MM.1S (cell line): ENCODE data around the gene CACUL1.

ENCODE experiments used
- DNase-seq: peaks from one replicate; pipeline ENCODE4 v3.0.0-alpha.2; 2015
- H2AFZ ChIP-seq: fragments of 300-600 bp; sonication (generic); 2 replicates; pipeline ENCODE4 v1.6.0; 2016; ENCODE audit warnings: antibody characterized with exemption, low read length
- H3F3A ChIP-seq: fragments of 300-600 bp; sonication (generic); 2 replicates; pipeline ENCODE4 v1.6.1; 2016; ENCODE audit warnings: mild to moderate bottlenecking, antibody characterized with exemption, low read length, moderate library complexity, mixed read lengths; ENCODE audit not compliant: insufficient read depth
- H3K27ac ChIP-seq: fragments of 300-600 bp; sonication (generic); 2 replicates; pipeline ENCODE4 v1.5.1; 2016; ENCODE audit warnings: mild to moderate bottlenecking, low read length
- H3K27me3 ChIP-seq: fragments of 300-600 bp; sonication (generic); replicated peaks from 2 replicates; pipeline ENCODE4 v1.6.0; 2016; ENCODE audit warnings: low read length; ENCODE audit not compliant: insufficient read depth
- H3K36me3 ChIP-seq: fragments of 300-600 bp; sonication (generic); replicated peaks from 2 replicates; pipeline ENCODE4 v1.6.1; 2016; ENCODE audit warnings: mild to moderate bottlenecking, low read length, mixed read lengths; ENCODE audit not compliant: insufficient read depth
- H3K4me1 ChIP-seq: fragments of 300-600 bp; sonication (generic); 2 replicates; pipeline ENCODE4 v1.6.1; 2016; ENCODE audit warnings: low read length, mixed read lengths
- H3K4me2 ChIP-seq: fragments of 300-600 bp; sonication (generic); 2 replicates; pipeline ENCODE4 v1.6.0; 2016; ENCODE audit warnings: low read depth, low read length
- H3K4me3 ChIP-seq: fragments of 300-600 bp; sonication (generic); 2 replicates; pipeline ENCODE4 v1.5.1; 2016; ENCODE audit warnings: low read length, mixed read lengths
- H3K79me2 ChIP-seq: fragments of 300-600 bp; sonication (generic); 2 replicates; pipeline ENCODE4 v1.6.1; 2016; ENCODE audit warnings: mixed run types, low read length, mixed read lengths
- H3K9ac ChIP-seq: fragments of 300-600 bp; sonication (generic); 2 replicates; pipeline ENCODE4 v1.6.1; 2016; ENCODE audit warnings: low read length, mixed read lengths
- H3K9me2 ChIP-seq: fragments of 300-600 bp; sonication (generic); replicated peaks from 2 replicates; pipeline ENCODE4 v1.6.1; 2016; ENCODE audit warnings: mild to moderate bottlenecking, low read length, mixed read lengths; ENCODE audit not compliant: insufficient read depth
- H3K9me3 ChIP-seq: fragments of 300-600 bp; sonication (generic); replicated peaks from 2 replicates; pipeline ENCODE4 v1.6.1; 2016; ENCODE audit warnings: mild to moderate bottlenecking, low read length, mixed read lengths; ENCODE audit not compliant: insufficient read depth
- H4K20me1 ChIP-seq: fragments of 300-600 bp; sonication (generic); 2 replicates; pipeline ENCODE4 v1.6.1; 2016; ENCODE audit warnings: mild to moderate bottlenecking, low read length, moderate library complexity, mixed read lengths; ENCODE audit not compliant: insufficient read depth
- CTCF ChIP-seq: fragments of 300-600 bp; sonication (generic); IDR thresholded peaks from 2 replicates; pipeline ENCODE4 v1.5.1; 2016; ENCODE audit warnings: antibody characterized with exemption, low read length, mixed read lengths
- EZH2 ChIP-seq: fragments of 300-600 bp; sonication (generic); optimal IDR thresholded peaks from 2 replicates; pipeline ENCODE3; 2017; ENCODE audit warnings: low read depth, mild to moderate bottlenecking, antibody characterized with exemption, low read length, mixed read lengths
- EZH2phosphoT487 ChIP-seq: fragments of 300-600 bp; sonication (generic); IDR thresholded peaks from 2 replicates; pipeline ENCODE4 v1.6.1; 2018; ENCODE audit warnings: antibody characterized with exemption, low read length

Gene CACUL1

DNA sequence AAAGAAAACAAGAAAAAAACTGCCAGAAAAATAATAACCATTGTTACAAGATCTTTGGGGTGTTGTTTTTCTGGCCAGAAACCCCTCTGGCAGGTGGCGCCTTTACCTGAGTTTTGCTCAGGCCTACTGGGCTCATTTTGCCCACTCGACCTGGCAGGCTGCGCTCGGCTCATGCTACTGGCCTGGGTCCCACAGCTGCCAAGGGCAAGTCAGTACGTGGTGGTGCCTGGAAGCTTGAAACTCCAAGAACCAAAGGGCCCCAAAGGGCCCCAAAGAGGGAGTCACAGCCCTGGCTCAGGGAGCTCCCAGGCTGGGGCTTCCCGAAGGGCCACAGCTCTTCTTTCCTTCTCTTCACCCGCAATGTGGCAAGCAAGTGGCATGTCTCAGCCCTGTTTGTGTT, 42.7 kb downstream of the CACUL1 start:
- Histone ChIP-seq H3K9me2 (no peaks in the 10 kb centered on the region), H3K79me2 (no peaks in the 10 kb centered on the region), H3K9ac (no peak overlapping the region), H3K27me3 (no peaks in the 10 kb centered on the region), H3K27ac (no peak overlapping the region), H3K4me2 (no peak overlapping the region), H3K36me3 (0 out of 2 replicates have a peak, but pooled peaks cover 4% of the 10 kb centered on the region), H3K9me3 (no peaks in the 10 kb centered on the region), H4K20me1 (no peaks in the 10 kb centered on the region), H3K4me3 (no peak overlapping the region), H3F3A (no peaks in the 10 kb centered on the region; the same call in 1 of the 2 replicates), H2AFZ (no peak overlapping the region), H3K4me1 (no peaks in the 10 kb centered on the region)
- no peak for TF ChIP-seq EZH2phosphoT487
- TF ChIP-seq EZH2 = no peak
- no peak for TF ChIP-seq CTCF
- DNase-seq = no peak

- Histone ChIP-seq H3K9ac (no peak overlapping the region), H3K9me3 (no peaks in the 10 kb centered on the region), H3K36me3 (0 out of 2 replicates have a peak, but pooled peaks cover 4% of the 10 kb centered on the region), H3F3A (no peaks in the 10 kb centered on the region; the same call in 1 of the 2 replicates), H3K4me2 (no peak overlapping the region), H3K79me2 (no peaks in the 10 kb centered on the region), H4K20me1 (no peaks in the 10 kb centered on the region), H3K27me3 (no peaks in the 10 kb centered on the region), H3K4me1 (no peaks in the 10 kb centered on the region), H3K27ac (no peak overlapping the region; the same call in 1 of the 2 replicates), H2AFZ (no peak overlapping the region), H3K4me3 (no peak overlapping the region), H3K9me2 (no peaks in the 10 kb centered on the region)
- TF ChIP-seq CTCF (no peak), EZH2 (no peak), EZH2phosphoT487 (no peak)
- no peak for DNase-seq
Measured at GRCh38 chr10:118710487-118710886, 44.3 kb downstream of the CACUL1 start.

DNA sequence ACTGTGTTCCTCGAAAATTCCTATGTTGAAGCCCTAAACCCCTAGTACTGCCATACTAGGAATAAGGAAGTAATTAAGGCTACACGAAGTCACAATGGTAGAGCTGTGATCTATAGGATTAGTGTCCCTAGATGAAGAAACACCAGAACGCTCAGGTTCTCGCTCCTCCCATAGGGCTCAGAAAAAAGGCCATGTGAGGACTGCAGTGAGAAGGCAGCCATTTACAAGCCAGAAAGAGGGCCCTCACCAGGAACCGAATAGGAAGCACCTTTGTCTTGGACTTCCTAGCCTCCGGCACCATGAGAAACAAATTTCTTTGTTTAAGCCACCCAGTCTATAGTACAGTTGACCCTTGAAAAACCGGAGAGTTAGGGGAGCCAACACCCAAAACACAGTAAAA, 46.2 kb downstream of the CACUL1 start:
- H4K20me1 ChIP-seq = no peaks in the 10 kb centered on the region
- H3K27me3 ChIP-seq = no peaks in the 10 kb centered on the region
- no peaks in the 10 kb centered on the region for H3K9me2 ChIP-seq
- no peak overlapping the region for H3K4me2 ChIP-seq
- no peak overlapping the region for H2AFZ ChIP-seq
- H3K4me3 ChIP-seq = no peak overlapping the region
- no peak overlapping the region for H3K9ac ChIP-seq
- no peak for TF ChIP-seq EZH2phosphoT487
- no peak for TF ChIP-seq EZH2
- no peak for TF ChIP-seq CTCF
- peaks cover 4% of the 10 kb centered on the region; the same call in 1 of the 2 replicates for H3K79me2 ChIP-seq
- H3K27ac ChIP-seq = no peak overlapping the region
- H3F3A ChIP-seq = no peaks in the 10 kb centered on the region
- no peaks in the 10 kb centered on the region for H3K9me3 ChIP-seq
- H3K4me1 ChIP-seq = no peaks in the 10 kb centered on the region
- no peak for DNase-seq
- H3K36me3 ChIP-seq = no peaks in the 10 kb centered on the region
